ENCODE measurements around the gene DGKG.
A peak's percentile ranks its signal among the peaks of the same experiment; 100 is the strongest.

The DGKG gene

GRCh38 chr3:186224041-186224610 is 137.9 kb downstream of the DGKG start:
- Histone ChIP-seq H3K9me3 (ENCODE audit: severe bottlenecking) (no peaks in the 10 kb centered on the region), H3K36me3 (ENCODE audit: low read depth) (no peaks in the 10 kb centered on the region), H3K4me3 (ENCODE audit: severe bottlenecking) (no peak overlapping the region), H3K27me3 (ENCODE audit: insufficient read depth, poor library complexity, severe bottlenecking) (peaks cover 13% of the 10 kb centered on the region), H3K4me1 (ENCODE audit: insufficient read depth, poor library complexity, severe bottlenecking) (no peaks in the 10 kb centered on the region), H3K27ac (ENCODE audit: poor library complexity, severe bottlenecking) (no peak overlapping the region)
- no peak for TF ChIP-seq CTCF (IDR thresholded peaks at IDR 0.05; ENCODE audit: poor library complexity, severe bottlenecking)
- DNase-seq (ENCODE audit: low spot score) (no peak), ATAC-seq (ENCODE audit: low read depth) (no peak)

GRCh38 chr3:186223476-186223875 is 138.6 kb downstream of the DGKG start:
- TF ChIP-seq CTCF (IDR thresholded peaks at IDR 0.05; ENCODE audit: poor library complexity, severe bottlenecking): no peak
- Histone ChIP-seq H3K9me3 (ENCODE audit: severe bottlenecking) (no peaks in the 10 kb centered on the region), H3K27ac (ENCODE audit: poor library complexity, severe bottlenecking) (no peak overlapping the region), H3K27me3 (ENCODE audit: insufficient read depth, poor library complexity, severe bottlenecking) (peaks cover 13% of the 10 kb centered on the region), H3K36me3 (ENCODE audit: low read depth) (no peaks in the 10 kb centered on the region), H3K4me3 (ENCODE audit: severe bottlenecking) (no peak overlapping the region), H3K4me1 (ENCODE audit: insufficient read depth, poor library complexity, severe bottlenecking) (no peaks in the 10 kb centered on the region)
- ATAC-seq (ENCODE audit: low read depth) (no peak), DNase-seq (ENCODE audit: low spot score) (no peak)

- no peak overlapping the region for H3K4me3 ChIP-seq (ENCODE audit: severe bottlenecking)
- TF ChIP-seq CTCF (IDR thresholded peaks at IDR 0.05; ENCODE audit: poor library complexity, severe bottlenecking): no peak
- no peak for ATAC-seq (ENCODE audit: low read depth)
- H3K36me3 ChIP-seq (ENCODE audit: low read depth): no peaks in the 10 kb centered on the region
- no peaks in the 10 kb centered on the region for H3K4me1 ChIP-seq (ENCODE audit: insufficient read depth, poor library complexity, severe bottlenecking)
- no peaks in the 10 kb centered on the region for H3K9me3 ChIP-seq (ENCODE audit: severe bottlenecking)
- peaks cover 8% of the 10 kb centered on the region for H3K27me3 ChIP-seq (ENCODE audit: insufficient read depth, poor library complexity, severe bottlenecking)
- no peak for DNase-seq (ENCODE audit: low spot score)
- H3K27ac ChIP-seq (ENCODE audit: poor library complexity, severe bottlenecking): no peak overlapping the region
Measured at GRCh38 chr3:186221760-186222378, 140.2 kb downstream of the DGKG start.

GRCh38 chr3:186220911-186221645 is 141.0 kb downstream of the DGKG start:
- peaks cover 2% of the 10 kb centered on the region for H3K27me3 ChIP-seq (ENCODE audit: insufficient read depth, poor library complexity, severe bottlenecking)
- ATAC-seq (ENCODE audit: low read depth) (peak; percentile 19; the same call in 1 of the 3 replicates), DNase-seq (ENCODE audit: low spot score) (no peak)
- H3K36me3 ChIP-seq (ENCODE audit: low read depth): no peaks in the 10 kb centered on the region
- no peak overlapping the region for H3K4me3 ChIP-seq (ENCODE audit: severe bottlenecking)
- no peaks in the 10 kb centered on the region for H3K9me3 ChIP-seq (ENCODE audit: severe bottlenecking)
- H3K4me1 ChIP-seq (ENCODE audit: insufficient read depth, poor library complexity, severe bottlenecking): no peaks in the 10 kb centered on the region
- H3K27ac ChIP-seq (ENCODE audit: poor library complexity, severe bottlenecking): no peak overlapping the region
- TF ChIP-seq CTCF (IDR thresholded peaks at IDR 0.05; ENCODE audit: poor library complexity, severe bottlenecking): peak; percentile 9

Measured in RWPE2 (cell line).